Tibial nerve (tissue), 4 donors: Measurements from ENCODE around the gene WDR73. TPM values are rescaled to one million over a fixed set of nuclear protein-coding genes. Genes with fewer than 3 reads are reported as not detected.

Experiments used
- DNase-seq, 2 donors: peaks; one replicate each; pipeline ENCODE4 v3.0.0-alpha.2; 2019; ENCODE audit warnings: low spot score in 2 of 2
- H3K27ac ChIP-seq, 4 donors: fragments of 200-600 bp; sonication (generic) in 3 of 4; one replicate each; pipeline ENCODE4 v1.5.1; 2017 to 2019; ENCODE audit warnings: mild to moderate bottlenecking in 1 of 4
- H3K27me3 ChIP-seq, 2 donors: fragments of 200-600 bp; sonication (generic) in 1 of 2; one replicate each; pipeline versions ENCODE4 v1.5.1 to v1.6.0; 2017 to 2019
- H3K36me3 ChIP-seq, 3 donors: fragments of 200-600 bp; sonication (generic); one replicate each; pipeline ENCODE4 v1.5.1; 2018 to 2019
- H3K4me1 ChIP-seq, 4 donors: fragments of 200-600 bp; sonication (generic) in 3 of 4; one replicate each; pipeline ENCODE4 v1.5.1; 2017 to 2019
- H3K4me3 ChIP-seq, 4 donors: fragments of 200-600 bp; sonication (generic) in 3 of 4; one replicate each; pipeline ENCODE4 v1.5.1; 2017 to 2019; ENCODE audit warnings: mild to moderate bottlenecking in 1 of 4, moderate library complexity in 1 of 4
- H3K9me3 ChIP-seq, 4 donors: fragments of 200-600 bp; sonication (generic) in 3 of 4; one replicate each; pipeline ENCODE4 v1.5.1; 2017 to 2019
- EP300 ChIP-seq, 2 donors: sonication (generic); formaldehyde crosslinking; IDR thresholded peaks; one replicate each; pipeline ENCODE4 v1.6.1; 2017; ENCODE audit warnings: antibody characterized with exemption in 2 of 2, mild to moderate bottlenecking in 1 of 2
- POLR2A ChIP-seq, 2 donors: fragments of 450-650 bp; IDR thresholded peaks; one replicate each; pipeline ENCODE4 v1.6.1; 2017; ENCODE audit warnings: antibody characterized with exemption in 2 of 2, mild to moderate bottlenecking in 2 of 2, moderate library complexity in 2 of 2
- WGBS, 2 donors: methylation state at CpG; one replicate each; pipeline ENCODE4 v1.1.5; 2018; 5-methylcytosine and 5-hydroxymethylcytosine counted together
- total RNA-seq, 4 donors: library from RNA; depleted of rRNA; stranded (reverse); fragments of >200 nt; gene quantifications; one replicate each; pipeline ENCODE4 v1.1.0, GENCODE V29; 2016
- TF ChIP-seq, protein P1 (sequence below), 5 experiments: fragments of 200-600 bp in 3 of 5; fragments of 450-650 bp in 2 of 5; sonication (generic) in 3 of 5; IDR thresholded peaks; one replicate each; pipeline ENCODE4 v1.5.1; 2016 to 2019; ENCODE audit warnings: antibody characterized with exemption in 5 of 5, mild to moderate bottlenecking in 3 of 5, moderate library complexity in 2 of 5

WDR73 gene
- total RNA-seq, 4 donors from 2014 or later: 19.7 to 40.2 (median 32.3) TPM

DNA sequence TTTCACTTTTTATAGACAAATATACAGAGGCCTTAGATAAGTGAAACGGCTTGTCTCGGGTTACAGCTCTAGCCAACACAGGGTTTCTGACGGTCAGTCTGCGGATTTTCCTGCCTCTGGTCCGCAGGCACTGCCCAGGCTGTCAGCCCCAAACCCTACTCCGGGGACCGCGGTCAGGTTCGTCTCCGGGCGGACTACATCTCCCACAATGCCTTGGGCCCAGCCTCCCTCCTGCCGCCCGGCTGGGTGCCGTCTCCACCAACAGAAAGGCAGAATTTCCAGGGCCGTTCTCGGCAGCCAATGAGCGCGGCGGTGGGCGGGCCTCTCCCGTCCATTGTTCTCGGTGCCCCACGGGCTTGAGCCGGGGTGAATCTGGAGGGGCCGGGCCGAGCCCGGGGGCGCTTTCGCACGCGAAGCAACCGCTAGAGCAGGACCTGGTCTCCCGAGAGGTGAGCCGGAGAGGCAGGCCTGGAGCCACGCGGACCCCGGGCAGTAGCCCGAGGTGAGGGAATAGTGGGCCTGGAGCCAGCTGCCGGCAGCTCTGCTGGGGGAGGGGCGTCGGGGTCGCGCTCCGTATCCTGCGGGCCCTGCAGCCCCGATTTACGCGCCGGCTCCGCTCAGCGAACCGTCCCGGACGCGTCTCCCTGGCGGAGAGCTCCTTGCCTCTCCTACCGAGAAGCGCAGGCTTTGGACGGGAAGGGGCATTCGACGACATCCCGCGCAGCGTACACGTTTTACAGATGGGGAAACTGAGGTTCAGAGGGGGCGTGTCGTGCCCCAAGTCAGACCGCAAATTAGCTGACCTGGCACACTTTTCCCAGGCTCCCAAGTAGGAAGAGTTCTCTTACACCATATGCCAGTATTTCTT lies 53.2 kb downstream of the WDR73 start, which contains the start of gene ZSCAN2:
TSS of gene ZSCAN2 (plus strand) at position 323 of the 868 bp plus-strand sequence. CDS start 2,919 bp downstream, outside the sequence.
- Histone ChIP-seq H3K4me3 (peak within 1 kb of the TSS; percentile 68 to 84 (median 80)), H3K9me3 (no peaks in the 10 kb centered on the region), H3K27me3 (no peaks in the 10 kb centered on the region), H3K27ac (peak within 1 kb of the TSS; percentile 22 to 84 (median 70)), H3K36me3 (peaks cover 0 to 22% (median 0%) of the 10 kb centered on the region in 3 donors), H3K4me1 (peaks cover 0 to 41% (median 21%) of the 10 kb centered on the region in 4 donors)
- peak; percentile 53 to 54 for TF ChIP-seq EP300 (IDR thresholded peaks at IDR 0.05)
- TF ChIP-seq, protein P1, sequence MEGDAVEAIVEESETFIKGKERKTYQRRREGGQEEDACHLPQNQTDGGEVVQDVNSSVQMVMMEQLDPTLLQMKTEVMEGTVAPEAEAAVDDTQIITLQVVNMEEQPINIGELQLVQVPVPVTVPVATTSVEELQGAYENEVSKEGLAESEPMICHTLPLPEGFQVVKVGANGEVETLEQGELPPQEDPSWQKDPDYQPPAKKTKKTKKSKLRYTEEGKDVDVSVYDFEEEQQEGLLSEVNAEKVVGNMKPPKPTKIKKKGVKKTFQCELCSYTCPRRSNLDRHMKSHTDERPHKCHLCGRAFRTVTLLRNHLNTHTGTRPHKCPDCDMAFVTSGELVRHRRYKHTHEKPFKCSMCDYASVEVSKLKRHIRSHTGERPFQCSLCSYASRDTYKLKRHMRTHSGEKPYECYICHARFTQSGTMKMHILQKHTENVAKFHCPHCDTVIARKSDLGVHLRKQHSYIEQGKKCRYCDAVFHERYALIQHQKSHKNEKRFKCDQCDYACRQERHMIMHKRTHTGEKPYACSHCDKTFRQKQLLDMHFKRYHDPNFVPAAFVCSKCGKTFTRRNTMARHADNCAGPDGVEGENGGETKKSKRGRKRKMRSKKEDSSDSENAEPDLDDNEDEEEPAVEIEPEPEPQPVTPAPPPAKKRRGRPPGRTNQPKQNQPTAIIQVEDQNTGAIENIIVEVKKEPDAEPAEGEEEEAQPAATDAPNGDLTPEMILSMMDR (IDR thresholded peaks at IDR 0.05): no peak
- 0% methylated on average over 36 to 61 of the region's 68 CpGs for WGBS, 2 donors
- DNase-seq: peak; percentile 90 to 91

DNA sequence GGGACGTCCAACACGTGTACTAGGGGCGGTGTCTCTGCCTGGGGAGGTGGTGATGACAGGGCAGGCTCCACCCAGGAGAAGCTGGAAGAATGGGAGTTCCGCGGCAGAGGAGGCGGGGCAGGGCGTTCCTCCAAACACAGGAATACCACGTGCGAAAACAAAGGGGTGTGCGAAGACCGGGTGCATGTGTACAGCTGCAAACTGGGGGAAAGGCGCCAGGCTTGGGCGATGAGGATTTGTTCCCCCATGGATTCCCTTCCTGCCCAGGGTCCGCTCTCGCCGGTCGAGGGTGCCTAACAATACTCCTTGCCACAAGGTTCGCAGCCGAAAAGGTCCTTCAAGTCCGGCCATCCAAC lies 53.8 kb downstream of the WDR73 start:
- H3K4me3 ChIP-seq: peak overlapping the region; percentile 68 to 84 (median 80)
- 0% methylated on average over 11 to 20 of the region's 20 CpGs for WGBS, 2 donors
- peak overlapping the region; percentile 22 to 84 (median 70) for H3K27ac ChIP-seq
- TF ChIP-seq EP300 (IDR thresholded peaks at IDR 0.05) (no peak), POLR2A (IDR thresholded peaks at IDR 0.05) (no peak)
- TF ChIP-seq, protein P1 (IDR thresholded peaks at IDR 0.05): no peak
- peaks cover 0 to 41% (median 21%) of the 10 kb centered on the region in 4 donors for H3K4me1 ChIP-seq
- H3K36me3 ChIP-seq: peaks cover 0 to 16% (median 0%) of the 10 kb centered on the region in 3 donors
- H3K27me3 ChIP-seq: no peaks in the 10 kb centered on the region
- H3K9me3 ChIP-seq: no peaks in the 10 kb centered on the region
- DNase-seq: peak; percentile 75 to 78

DNA sequence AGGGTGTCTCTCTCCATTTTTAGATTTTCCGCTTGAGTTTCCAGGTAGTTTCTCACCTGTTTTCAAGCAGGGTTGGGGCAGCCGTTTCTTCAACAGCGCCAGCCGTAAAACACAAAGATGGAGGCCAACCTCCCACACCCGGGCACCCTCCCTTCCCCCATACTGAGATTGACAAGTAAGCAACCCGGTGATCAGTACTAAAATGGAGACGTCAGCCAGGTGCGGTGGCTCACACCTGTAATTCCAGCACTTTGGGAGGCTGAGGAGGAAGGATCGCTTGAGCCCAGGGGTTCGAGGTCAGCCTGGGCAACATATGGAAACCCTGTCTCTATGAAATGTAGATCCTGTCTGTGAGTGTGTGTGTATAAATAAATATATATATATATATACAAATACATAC lies 54.2 kb downstream of the WDR73 start:
- no peak for DNase-seq
- H3K27me3 ChIP-seq: no peaks in the 10 kb centered on the region
- H3K27ac ChIP-seq: peak overlapping the region in 2 of 4 donors; percentile 65 to 84
- WGBS, 2 donors: 70 to 80% methylated on average over 10 of the region's 10 CpGs
- TF ChIP-seq, protein P1 (IDR thresholded peaks at IDR 0.05): no peak
- no peak for TF ChIP-seq EP300 (IDR thresholded peaks at IDR 0.05)
- no peak for TF ChIP-seq POLR2A (IDR thresholded peaks at IDR 0.05)
- H3K9me3 ChIP-seq: no peaks in the 10 kb centered on the region
- H3K4me1 ChIP-seq: peaks cover 0 to 41% (median 21%) of the 10 kb centered on the region in 4 donors
- peaks cover 0 to 12% (median 0%) of the 10 kb centered on the region in 3 donors for H3K36me3 ChIP-seq
- peak overlapping the region in 2 of 4 donors; percentile 82 to 84 for H3K4me3 ChIP-seq

DNA sequence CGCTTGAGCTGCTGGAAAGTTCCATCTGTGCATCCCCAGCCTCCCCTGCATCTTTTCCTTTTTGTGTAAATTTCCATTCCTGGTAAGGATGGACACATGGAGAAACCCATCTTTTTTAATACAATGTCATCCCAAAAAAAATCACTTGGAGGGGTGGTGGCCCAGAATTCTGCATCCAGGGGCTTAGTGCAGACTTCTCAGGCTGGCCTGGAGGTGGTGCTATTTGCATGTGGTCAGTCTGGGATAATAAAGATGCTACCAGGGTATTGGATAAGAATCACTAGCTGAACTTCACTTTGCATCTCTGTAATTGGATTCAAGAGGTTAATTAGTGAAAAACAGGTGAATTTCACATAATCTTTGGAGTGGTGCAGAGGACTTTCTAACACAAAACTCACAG lies 55.1 kb downstream of the WDR73 start:
- Histone ChIP-seq H3K27ac (peak overlapping the region in 3 of 4 donors; percentile 38 to 56 (median 40)), H3K4me1 (peaks cover 0 to 41% (median 21%) of the 10 kb centered on the region in 4 donors), H3K4me3 (no peak overlapping the region), H3K27me3 (no peaks in the 10 kb centered on the region), H3K9me3 (no peaks in the 10 kb centered on the region), H3K36me3 (peaks cover 0 to 5% (median 0%) of the 10 kb centered on the region in 3 donors)
- WGBS, 2 donors: 60 to 73% methylated on average over 1 of the region's 1 CpG
- TF ChIP-seq POLR2A (IDR thresholded peaks at IDR 0.05): no peak
- TF ChIP-seq, protein P1 (IDR thresholded peaks at IDR 0.05): peak; percentile 29 to 58 (median 52)
- DNase-seq: peak in 1 of 2 donors; percentile 17

DNA sequence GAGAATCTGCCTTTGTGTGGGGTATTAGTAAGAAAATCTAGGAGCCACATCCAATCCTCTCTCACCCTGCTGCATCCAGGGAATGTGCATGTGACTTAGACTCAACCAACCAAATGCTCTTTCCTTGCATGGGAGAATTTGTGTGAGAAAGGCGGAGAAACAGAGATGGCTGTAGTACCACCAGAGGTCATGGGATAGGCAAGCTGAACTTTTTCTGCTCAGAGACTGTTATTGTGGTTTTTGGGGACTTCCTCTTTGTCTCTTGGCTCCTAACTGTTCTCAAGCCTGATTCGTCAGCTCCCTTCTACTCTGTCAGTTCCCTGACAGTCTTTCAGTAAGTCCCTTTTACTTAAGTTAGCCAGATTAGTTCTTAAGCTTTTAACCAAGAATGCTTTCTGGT lies 55.8 kb downstream of the WDR73 start:
- Histone ChIP-seq H3K27ac (peak overlapping the region in 3 of 4 donors; percentile 38 to 56 (median 40)), H3K36me3 (no peaks in the 10 kb centered on the region), H3K27me3 (no peaks in the 10 kb centered on the region), H3K4me3 (no peak overlapping the region), H3K4me1 (peaks cover 0 to 41% (median 21%) of the 10 kb centered on the region in 4 donors), H3K9me3 (no peaks in the 10 kb centered on the region)
- DNase-seq: peak in 1 of 2 donors; percentile 16
- whole genome bisulfite sequencing, 2 donors: 51 to 65% methylated on average over 2 of the region's 2 CpGs
- TF ChIP-seq POLR2A (IDR thresholded peaks at IDR 0.05) (no peak), EP300 (IDR thresholded peaks at IDR 0.05) (peak in 1 of 2 donors; percentile 55)
- TF ChIP-seq, protein P1 (IDR thresholded peaks at IDR 0.05): no peak
